ENCODE data around the gene KRT31. TPM values are rescaled to one million over a fixed set of nuclear protein-coding genes. Genes with fewer than 3 reads are reported as not detected.
"Not testable (repeated sequence)": the region's sequence is repeated elsewhere in the genome, so short reads cannot be mapped to it uniquely, and the experiment has no call there.

Gene KRT31
- total RNA-seq, 4 donors from 2014 or later = not detected

GRCh38 chr17:41437254-41437653 is 39.8 kb upstream of the KRT31 start:
- peaks cover 2% of the 10 kb centered on the region for H3K27me3 ChIP-seq
- H3K36me3 ChIP-seq = no peaks in the 10 kb centered on the region
- TF ChIP-seq POLR2AphosphoS5 (IDR thresholded peaks at IDR 0.05) (no peak), EP300 (IDR thresholded peaks at IDR 0.05; ENCODE audit: low read depth) (no peak)
- intact Hi-C loops (cut with DNase I; ENCODE audit: low total_unique reads) (no loop called here), in situ Hi-C loops (cut with MboI; ENCODE audit: low pct_ligation_motif_present in 1 of 4, low pct_unique_long_range_greater_than_20kb in 1 of 4, low sequenced_read_pairs in 3 of 4) (no loop called here)
- DNase-seq = no peak
- 72% methylated on average over 7 of the region's 7 CpGs; no CpG with 5 or more reads in 1 of the 2 donors for WGBS, 2 donors (ENCODE audit: low coverage in 1 of 2)
- no peaks in the 10 kb centered on the region for H3K4me1 ChIP-seq
- no peak overlapping the region for H3K27ac ChIP-seq
- no peaks in the 10 kb centered on the region for H3K9me3 ChIP-seq
- no peak overlapping the region for H3K4me3 ChIP-seq

- DNase-seq = no peak
- Histone ChIP-seq H3K36me3 (no peaks in the 10 kb centered on the region), H3K27me3 (no peaks in the 10 kb centered on the region), H3K27ac (no peak overlapping the region), H3K4me1 (no peaks in the 10 kb centered on the region), H3K4me3 (no peak overlapping the region), H3K9me3 (no peaks in the 10 kb centered on the region)
- no peak for TF ChIP-seq POLR2A (IDR thresholded peaks at IDR 0.05)
- TF ChIP-seq CTCF (IDR thresholded peaks at IDR 0.05) = no peak
- in situ Hi-C loops (cut with MboI; ENCODE audit: low pct_ligation_motif_present in 1 of 4, low pct_unique_long_range_greater_than_20kb in 1 of 4, low sequenced_read_pairs in 3 of 4) (no loop called here), intact Hi-C loops (cut with DNase I; ENCODE audit: low total_unique reads) (no loop called here)
- WGBS, 2 donors (ENCODE audit: low coverage in 1 of 2) = 63 to 68% methylated on average over 3 to 5 of the region's 5 CpGs
These were observed 37.0 kb upstream of the KRT31 start for GRCh38 chr17:41434415-41434814.

GRCh38 chr17:41434005-41434404 is 36.6 kb upstream of the KRT31 start:
- Histone ChIP-seq H3K36me3 (no peaks in the 10 kb centered on the region), H3K27me3 (no peaks in the 10 kb centered on the region), H3K4me1 (no peaks in the 10 kb centered on the region), H3K27ac (no peak overlapping the region), H3K4me3 (no peak overlapping the region), H3K9me3 (no peaks in the 10 kb centered on the region)
- 49 to 56% methylated on average over 3 to 4 of the region's 4 CpGs for WGBS, 2 donors (ENCODE audit: low coverage in 1 of 2)
- DNase-seq = no peak
- TF ChIP-seq CTCF (IDR thresholded peaks at IDR 0.05) = no peak
- TF ChIP-seq POLR2A (IDR thresholded peaks at IDR 0.05) = no peak
- no peak for TF ChIP-seq EP300 (IDR thresholded peaks at IDR 0.05; ENCODE audit: low read depth)
- TF ChIP-seq POLR2AphosphoS5 (IDR thresholded peaks at IDR 0.05) = no peak
- in situ Hi-C loops (cut with MboI; ENCODE audit: low pct_ligation_motif_present in 1 of 4, low pct_unique_long_range_greater_than_20kb in 1 of 4, low sequenced_read_pairs in 3 of 4) (no loop called here), intact Hi-C loops (cut with DNase I; ENCODE audit: low total_unique reads) (no loop called here)

GRCh38 chr17:41433586-41433985 is 36.2 kb upstream of the KRT31 start:
- intact Hi-C loops (cut with DNase I; ENCODE audit: low total_unique reads) = no loop called here
- no peak for DNase-seq

GRCh38 chr17:41430376-41430775 is 33.0 kb upstream of the KRT31 start:
- H3K27me3 ChIP-seq; intact Hi-C loops (cut with DNase I; ENCODE audit: low total_unique reads); DNase-seq; H3K4me1 ChIP-seq; in situ Hi-C loops (cut with MboI; ENCODE audit: low pct_ligation_motif_present in 1 of 4, low pct_unique_long_range_greater_than_20kb in 1 of 4, low sequenced_read_pairs in 3 of 4); H3K36me3 ChIP-seq; H3K4me3 ChIP-seq; H3K9me3 ChIP-seq; H3K27ac ChIP-seq: not testable (repeated sequence)
- WGBS, 2 donors (ENCODE audit: low coverage in 1 of 2) = 91 to 100% methylated on average over 2 to 9 of the region's 9 CpGs

More at GRCh38 chr17:41433586-41433985, 36.2 kb upstream of the KRT31 start:
- no peaks in the 10 kb centered on the region for H3K9me3 ChIP-seq
- H3K4me3 ChIP-seq = no peak overlapping the region
- H3K27me3 ChIP-seq = no peaks in the 10 kb centered on the region
- in situ Hi-C loops (cut with MboI; ENCODE audit: low pct_ligation_motif_present in 1 of 4, low pct_unique_long_range_greater_than_20kb in 1 of 4, low sequenced_read_pairs in 3 of 4) = no loop called here
- WGBS, 2 donors (ENCODE audit: low coverage in 1 of 2) = 55 to 60% methylated on average over 1 to 4 of the region's 4 CpGs
- H3K4me1 ChIP-seq = no peaks in the 10 kb centered on the region
- no peaks in the 10 kb centered on the region for H3K36me3 ChIP-seq
- TF ChIP-seq POLR2AphosphoS5 (IDR thresholded peaks at IDR 0.05) (no peak), POLR2A (IDR thresholded peaks at IDR 0.05) (no peak), EP300 (IDR thresholded peaks at IDR 0.05; ENCODE audit: low read depth) (no peak), CTCF (IDR thresholded peaks at IDR 0.05) (no peak)
- no peak overlapping the region for H3K27ac ChIP-seq

Data from transverse colon (tissue), 4 donors.